HUDEP-2 (cell line): ENCODE data around the gene ZNF469.
"Not testable (repeated sequence)": the region's sequence is repeated elsewhere in the genome, so short reads cannot be mapped to it uniquely, and the experiment has no call there.

Experiments used
- DNase-seq, 76 experiments: peaks; one replicate each; lab custom pipeline; 2025; ENCODE audit not compliant: unreplicated experiment in 76 of 76; lab: John Stamatoyannopoulos, UW

The ZNF469 gene

DNA sequence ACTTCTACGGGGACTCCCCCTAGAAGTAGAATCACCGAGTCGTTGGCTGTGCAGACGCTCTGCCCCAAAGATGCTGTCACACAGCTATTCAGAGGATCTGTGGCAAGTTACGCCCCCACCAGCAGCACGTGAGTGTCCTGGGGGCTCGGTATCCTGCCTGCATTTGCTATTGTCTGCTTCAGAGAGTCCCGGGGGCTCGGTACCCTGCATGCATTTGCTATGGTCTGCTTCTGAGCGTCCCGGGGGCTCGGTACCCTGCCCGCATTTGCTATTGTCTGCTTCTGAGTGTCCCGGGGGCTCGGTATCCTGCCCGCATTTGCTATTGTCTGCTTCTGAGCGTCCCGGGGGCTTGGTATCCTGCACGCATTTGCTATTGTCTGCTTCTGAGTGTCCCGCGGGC is 23.8 kb upstream of the ZNF469 start:
- DNase-seq, result no peak

- DNase-seq, result not testable (repeated sequence)
Measured at GRCh38 chr16:88360401-88360800, 22.4 kb upstream of the ZNF469 start.

GRCh38 chr16:88360999-88361398 is 21.8 kb upstream of the ZNF469 start:
- no peak for DNase-seq

DNA sequence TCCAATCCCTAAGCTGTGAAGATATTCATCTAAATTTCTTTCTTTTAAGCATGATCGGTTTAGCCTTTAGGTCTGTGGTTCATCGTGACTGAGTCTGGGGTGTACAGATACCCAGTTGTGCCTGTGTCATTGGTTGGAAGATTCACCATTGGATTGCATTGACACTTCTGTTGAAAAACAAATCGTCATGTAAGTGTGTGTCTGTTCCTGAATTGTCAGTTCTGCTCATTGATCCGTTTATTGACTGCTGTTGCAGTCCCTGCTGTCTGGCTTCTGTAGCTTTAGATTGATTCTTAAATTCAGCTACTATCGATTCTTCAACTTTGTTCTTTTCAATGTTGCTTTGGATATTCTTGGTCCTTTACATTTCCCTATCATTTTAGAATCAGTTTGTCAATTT is 21.0 kb upstream of the ZNF469 start:
- no peak for DNase-seq

- no peak for DNase-seq
Measured at GRCh38 chr16:88363239-88363891, 19.4 kb upstream of the ZNF469 start.

DNA sequence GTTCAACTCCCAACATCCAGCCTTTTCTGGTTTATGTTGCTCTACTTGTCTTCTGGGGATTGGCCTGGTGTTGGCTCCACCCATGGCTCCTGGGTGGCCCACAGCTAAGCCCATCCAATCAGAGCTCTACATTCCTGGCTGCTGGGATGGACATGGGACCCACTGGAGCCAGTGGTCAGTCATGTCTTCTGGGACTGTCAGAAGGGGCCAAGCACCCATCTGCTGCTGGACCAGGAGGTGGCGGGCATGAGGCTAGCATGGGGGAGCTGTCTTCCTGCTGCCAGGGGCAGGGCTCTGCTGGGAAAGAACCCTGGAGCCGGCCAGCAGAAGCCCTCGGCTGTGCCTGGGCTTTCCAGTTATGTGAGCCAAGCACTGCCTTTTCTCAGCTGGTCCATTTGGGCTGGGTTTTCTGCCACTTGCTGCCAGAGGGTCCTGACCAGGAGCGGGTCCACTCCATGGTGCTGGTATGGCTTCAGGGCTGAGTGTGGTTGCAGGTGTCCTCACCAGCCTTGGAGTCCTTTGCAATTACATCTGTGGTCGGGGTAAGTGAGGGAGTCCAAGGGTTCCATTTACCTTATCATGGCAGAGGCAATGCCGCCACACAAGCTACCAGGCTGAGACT is 17.4 kb upstream of the ZNF469 start:
- DNase-seq, result no peak

DNA sequence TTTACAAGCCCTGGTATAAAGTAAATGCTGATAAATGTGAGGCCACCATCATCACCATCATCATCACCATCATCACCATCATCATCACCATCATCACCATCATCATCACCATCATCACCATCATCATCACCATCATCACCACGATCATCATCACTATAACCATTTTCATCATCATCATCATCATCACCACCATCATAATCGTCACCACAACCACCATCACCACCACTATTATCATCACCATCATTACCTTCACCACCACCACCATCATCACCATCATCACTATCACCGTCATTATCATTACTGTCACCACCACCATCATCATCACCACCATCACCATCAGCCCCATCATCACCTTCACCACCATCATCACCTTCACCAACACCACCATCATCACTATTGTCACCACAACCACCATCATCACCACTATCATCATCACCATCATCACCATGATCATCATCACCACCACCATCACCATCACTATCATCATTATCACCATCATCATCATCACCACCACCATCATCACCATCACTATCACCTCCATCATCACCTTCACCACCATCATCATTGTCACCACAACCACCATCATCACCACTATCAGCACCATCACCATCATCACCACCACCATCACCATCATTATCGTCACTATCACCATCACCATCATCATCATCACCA is 16.6 kb upstream of the ZNF469 start:
- DNase-seq, result no peak

- DNase-seq, result no peak
Measured at GRCh38 chr16:88366704-88367047, 16.1 kb upstream of the ZNF469 start.

- no peak for DNase-seq
Measured at GRCh38 chr16:88367560-88367959, 15.2 kb upstream of the ZNF469 start.

GRCh38 chr16:88368036-88368435 is 14.7 kb upstream of the ZNF469 start:
- no peak for DNase-seq

DNA sequence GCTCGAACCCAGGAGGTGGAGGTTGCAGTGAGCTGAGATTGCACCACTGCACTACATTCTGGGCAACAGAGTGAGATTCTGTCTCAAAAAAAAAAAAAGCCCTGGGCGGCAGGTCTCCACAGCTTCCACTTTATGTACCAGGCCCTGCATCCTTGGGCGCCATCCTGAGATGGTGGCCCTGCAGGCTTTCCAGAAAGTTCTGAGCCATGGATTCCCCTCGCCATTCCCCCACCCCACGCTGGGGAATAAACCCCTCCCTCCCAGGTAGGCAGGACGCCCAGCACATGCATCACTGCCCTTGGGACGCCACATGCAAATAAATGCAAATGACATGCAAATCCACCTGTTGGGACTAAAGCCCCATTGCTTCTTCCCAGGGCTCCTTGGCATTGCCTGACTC is 13.8 kb upstream of the ZNF469 start:
- DNase-seq, result no peak

GRCh38 chr16:88369447-88370008 is 13.2 kb upstream of the ZNF469 start:
- DNase-seq, result no peak

- DNase-seq, result no peak
Measured at GRCh38 chr16:88370365-88370764, 12.4 kb upstream of the ZNF469 start.

DNA sequence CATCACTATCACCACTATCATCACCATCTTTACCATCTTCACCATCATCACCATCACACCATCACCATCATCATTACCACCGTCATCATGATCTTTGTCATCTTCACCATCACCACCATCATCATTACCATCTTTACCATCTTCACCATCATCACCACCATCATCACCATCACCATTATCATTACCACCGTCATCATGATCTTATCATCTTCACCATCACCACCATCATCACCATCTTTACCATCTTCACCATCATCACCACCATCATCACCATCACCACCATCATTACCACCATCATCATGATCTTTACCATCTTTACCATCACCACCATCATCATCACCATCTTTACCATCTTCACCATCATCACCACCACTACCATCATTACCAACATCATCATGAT is 10.2 kb upstream of the ZNF469 start:
- DNase-seq, result no peak

DNA sequence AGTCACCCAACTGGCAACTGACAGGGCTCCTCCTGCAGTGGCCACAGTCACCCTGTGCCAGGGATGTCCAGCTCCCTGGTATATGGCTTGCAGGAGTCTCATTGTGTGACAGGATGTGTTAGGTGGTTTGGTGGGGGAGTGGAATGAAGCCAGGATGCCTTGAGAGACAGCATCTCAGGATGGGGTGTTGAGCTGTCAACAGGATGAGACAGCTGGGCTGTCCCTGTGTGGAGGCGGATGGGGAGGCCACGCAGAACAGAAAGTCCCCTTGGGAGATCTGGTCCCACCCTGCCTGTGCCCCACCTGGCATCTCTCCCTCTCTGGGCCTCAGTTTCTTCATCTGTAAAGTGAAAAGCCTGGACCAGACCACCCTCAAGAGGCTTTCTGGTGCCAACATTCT is 9.5 kb upstream of the ZNF469 start:
- DNase-seq, result no peak

DNA sequence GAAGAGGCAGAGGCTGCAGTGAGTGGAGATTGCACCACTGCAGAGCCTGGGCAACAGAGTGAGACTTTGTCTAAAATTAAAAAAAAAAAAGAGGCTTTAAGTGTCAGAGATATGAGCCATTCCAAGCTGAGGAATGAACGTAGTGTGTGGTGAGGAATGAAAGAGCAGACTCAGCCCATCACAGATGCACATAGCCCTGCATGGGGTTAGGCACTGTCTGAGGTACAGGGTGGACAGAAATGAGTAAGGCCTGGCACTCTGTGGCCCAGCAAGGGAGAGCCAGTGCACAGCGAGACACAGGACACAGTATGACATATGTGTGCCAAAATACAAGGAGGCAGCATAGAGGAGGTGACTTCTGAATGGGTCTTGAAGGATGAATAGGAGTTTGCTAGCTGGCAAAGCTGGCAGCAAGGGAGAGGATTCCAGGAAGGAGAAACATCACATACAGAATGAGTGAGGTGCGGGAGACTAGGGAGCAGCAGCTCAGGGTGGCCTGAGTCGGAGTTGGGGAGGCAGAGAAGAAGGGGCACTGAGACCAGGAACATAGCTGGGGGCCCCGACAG is 8.7 kb upstream of the ZNF469 start:
- DNase-seq, result no peak

- no peak for DNase-seq
Measured at GRCh38 chr16:88374736-88375135, 8.0 kb upstream of the ZNF469 start.

- no peak for DNase-seq
Measured at GRCh38 chr16:88375236-88375975, 7.4 kb upstream of the ZNF469 start.

DNA sequence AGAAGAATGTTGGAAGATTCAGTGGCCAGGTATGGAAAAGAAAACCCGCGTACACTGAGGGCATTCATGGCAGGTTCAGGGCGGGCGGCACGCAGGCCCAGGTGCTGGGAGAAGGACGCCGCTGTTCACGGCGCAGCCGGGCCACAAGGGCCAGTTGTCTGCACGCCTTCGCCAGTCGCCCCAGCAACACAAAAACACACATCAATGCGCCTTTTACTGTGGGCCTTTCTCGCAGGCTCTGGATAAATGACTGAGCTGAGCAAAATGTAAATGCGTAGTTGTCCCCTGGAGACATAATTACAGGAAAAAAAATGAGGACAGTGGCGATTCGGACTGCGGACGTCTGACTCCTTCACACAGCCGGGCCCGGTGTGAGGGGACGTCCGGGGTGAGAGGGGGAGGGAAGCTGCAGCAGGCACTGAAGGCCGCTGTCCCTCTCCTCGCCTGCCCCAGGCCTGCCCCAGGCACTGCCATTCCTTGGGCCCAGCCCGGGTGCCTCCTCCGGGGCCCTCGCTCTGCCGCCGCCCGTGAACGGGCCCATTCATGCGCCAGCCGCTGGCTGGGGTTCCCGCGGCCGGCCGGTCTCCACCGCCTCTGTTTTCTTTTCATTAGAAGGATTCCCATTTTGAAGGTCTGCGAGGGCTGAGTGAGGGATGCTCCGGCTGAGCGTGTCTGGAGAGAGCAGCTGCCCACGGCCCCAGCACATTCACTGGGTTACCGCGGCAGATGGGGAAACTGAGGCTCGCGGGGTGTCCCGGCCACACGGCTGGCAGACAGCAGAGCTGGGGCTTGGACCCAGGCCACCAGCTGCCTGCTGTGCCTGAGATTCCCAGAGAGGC is 6.5 kb upstream of the ZNF469 start:
- DNase-seq, result no peak
